K562 (cell line): ENCODE data around the gene RCHY1. TPM values are rescaled to one million over a fixed set of nuclear protein-coding genes. Genes with fewer than 3 reads are reported as not detected.

Experiments
- ATAC-seq: fragments of 200-7000 bp; cut with Tn5 transposase; 3 replicates; pipeline ENCODE4 v1.9.1; 2020; ENCODE audit warnings: moderate library complexity
- BruUV-seq: library from RNA; stranded (reverse); fragments of 400-500 nt; replicated peaks from 2 replicates; lab custom pipeline; 2021; lab: Mats Ljungman, UMichigan
- CTCF ChIA-PET: fragments of 300-600 bp; formaldehyde crosslinking; extraction: SDS; loops from one replicate; lab custom pipeline; 2021; ENCODE audit warnings: low intra/inter-chr PET ratio; lab: Yijun Ruan, JAX
- POLR2A ChIA-PET: fragments of 300-600, 350-650 bp; sonication (Branson Sonifier 250); formaldehyde crosslinking; extraction: SDS; loops from one replicate; lab custom pipeline; 2021; ENCODE audit warnings: antibody characterized with exemption, inconsistent platforms; lab: Yijun Ruan, JAX
- DNase-seq, 4 experiments: peaks; one replicate each; pipeline versions ENCODE4 v3.0.0 to v3.0.0-alpha.2; 2011 to 2018; ENCODE audit warnings: low spot score in 3 of 4, mixed read lengths in 3 of 4; ENCODE audit errors: extremely low read depth in 1 of 4
- FAIRE-seq: peaks from 2 replicates; lab custom pipeline; 2011; peaks lifted over from hg19 to GRCh38; lab: Jason Lieb, UNC
- H2AFZ ChIP-seq: 2 replicates; pipeline ENCODE4 v1.6.0; 2011; ENCODE audit warnings: low read depth, low read length, control low read depth, inconsistent platforms
- H3K27ac ChIP-seq: fragments of 200-600 bp; 3 replicates; pipeline ENCODE4 v1.8.0; 2011; ENCODE audit warnings: low read depth, mild to moderate bottlenecking, control low read depth, inconsistent platforms, low read length, moderate library complexity, mixed read lengths; ENCODE audit errors: extremely low read depth
- H3K27me3 ChIP-seq, 2 experiments: fragments of 300-600 bp in 1 of 2; 2 replicates in 1 of 2; 3 replicates in 1 of 2; pipeline versions ENCODE4 v1.6.0 to v1.8.0; 2011; ENCODE audit warnings: inconsistent platforms in 2 of 2, low read length in 2 of 2, mild to moderate bottlenecking in 1 of 2, mixed read lengths in 1 of 2, moderate library complexity in 1 of 2; ENCODE audit not compliant: control insufficient read depth in 2 of 2, insufficient read depth in 2 of 2
- H3K36me3 ChIP-seq: fragments of 300-600 bp; 3 replicates; pipeline ENCODE4 v1.8.0; 2011; ENCODE audit warnings: mild to moderate bottlenecking, low read length, inconsistent platforms; ENCODE audit not compliant: control insufficient read depth, insufficient read depth
- H3K4me1 ChIP-seq, 2 experiments: fragments of 200-600 bp in 1 of 2; replicated peaks in 1 of 2; 2 replicates in 1 of 2; 3 replicates in 1 of 2; pipeline versions ENCODE4 v1.5.1 to v1.8.0; 2011; ENCODE audit warnings: inconsistent platforms in 2 of 2, low read length in 2 of 2, mild to moderate bottlenecking in 1 of 2, mixed read lengths in 1 of 2, moderate library complexity in 1 of 2; ENCODE audit not compliant: control insufficient read depth in 2 of 2, insufficient read depth in 2 of 2
- H3K4me2 ChIP-seq: 2 replicates; pipeline ENCODE4 v1.6.1; 2011; ENCODE audit warnings: low read length, control low read depth, inconsistent platforms, mixed read lengths; ENCODE audit not compliant: insufficient read depth
- H3K4me3 ChIP-seq: fragments of 200-600 bp; sonication (generic), shearing (Covaris generic); 2 replicates; pipeline ENCODE4 v1.5.1; 2016; ENCODE audit warnings: control low read depth, inconsistent platforms
- H3K79me2 ChIP-seq: fragments of 200-600 bp; 3 replicates; pipeline ENCODE4 v1.8.0; 2011; ENCODE audit warnings: low read length, inconsistent platforms; ENCODE audit not compliant: control insufficient read depth, insufficient read depth
- H3K9ac ChIP-seq, 2 experiments: 2 replicates each; pipeline versions ENCODE4 v1.6.0 to v1.6.1; 2011; ENCODE audit warnings: low read depth in 2 of 2, low read length in 2 of 2, control low read depth in 1 of 2, inconsistent platforms in 1 of 2, mild to moderate bottlenecking in 1 of 2, mixed read lengths in 1 of 2; ENCODE audit not compliant: insufficient read depth in 1 of 2
- H3K9me1 ChIP-seq: one replicate; pipeline ENCODE4 v1.6.0; 2011; ENCODE audit warnings: inconsistent platforms, mild to moderate bottlenecking, low read length, moderate library complexity; ENCODE audit not compliant: control insufficient read depth, insufficient read depth
- H3K9me3 ChIP-seq: replicated peaks from 2 replicates; pipeline ENCODE4 v1.5.1; 2011; ENCODE audit warnings: low read depth, low read length, inconsistent platforms; ENCODE audit not compliant: control insufficient read depth, insufficient read depth
- H4K20me1 ChIP-seq: replicated peaks from 2 replicates; pipeline ENCODE4 v1.6.1; 2011; ENCODE audit warnings: low read length, inconsistent platforms, mixed read lengths; ENCODE audit not compliant: control insufficient read depth, insufficient read depth
- MGA ChIP-seq: fragments of 450-650 bp; IDR thresholded peaks from 2 replicates; pipeline ENCODE4 v1.6.1; 2016; ENCODE audit warnings: mild to moderate bottlenecking, moderate library complexity
- MTA1 ChIP-seq: fragments of 450-650 bp; IDR thresholded peaks from 2 replicates; pipeline ENCODE4 v1.6.1; 2017; ENCODE audit warnings: borderline replicate concordance
- PHB2 ChIP-seq: fragments of 450-650 bp; IDR thresholded peaks from 2 replicates; pipeline ENCODE4 v1.6.1; 2017; ENCODE audit warnings: low read depth
- POLR2AphosphoS2 ChIP-seq: IDR thresholded peaks from 2 replicates; pipeline ENCODE4 v1.6.1; 2012; ENCODE audit warnings: low read length, improper control_type of control experiment
- THRAP3 ChIP-seq: fragments of 450-650 bp; IDR thresholded peaks from 2 replicates; pipeline ENCODE4 v1.6.1; 2016; ENCODE audit warnings: mild to moderate bottlenecking, inconsistent platforms, borderline replicate concordance
- WGBS: fragments of 100-300 bp; shearing (Covaris generic); methylation state at CpG from one replicate; pipeline ENCODE4 v1.1.6; 2016; ENCODE audit warnings: low coverage, mixed read lengths; ENCODE audit not compliant: insufficient coverage; ENCODE audit errors: missing lambda C conversion rate; 5-methylcytosine and 5-hydroxymethylcytosine counted together
- in situ Hi-C: fragments of 300-500 bp; cut with MboI; formaldehyde crosslinking; loops from 4 replicates; pipeline ENCODE4 v1.15.0; 2018; ENCODE audit warnings: inconsistent platforms, mixed read lengths
- intact Hi-C: fragments of 100-400 bp; cut with micrococcal nuclease; formaldehyde crosslinking; loops from 2 replicates; pipeline ENCODE4 v1.14.2; 2022
- polyA plus RNA-seq, 8 experiments: library from polyadenylated mRNA; depleted of rRNA in 4 of 8; stranded (reverse) in 5 of 8; unstranded in 3 of 8; fragments of >200 nt; fragmentation: Nextera tagmentation in 2 of 8; fragmentation: Illumina TruSeq in 1 of 8; extraction: Ambion mirVana in 2 of 8; extraction: Trizol in 1 of 8; gene quantifications; 2 replicates each; pipeline versions ENCODE4 v1.2.1 to v1.2.3, GENCODE V29; 2011 to 2014; ENCODE audit warnings: inconsistent platforms in 1 of 8, missing spikeins in 1 of 8
- total RNA-seq, 7 experiments: library from RNA; depleted of rRNA in 6 of 7; stranded (reverse); fragments of >200 nt in 6 of 7; fragmentation: Illumina TruSeq in 2 of 7; extraction: Trizol in 2 of 7; gene quantifications; 2 replicates each; pipeline versions ENCODE4 v1.2.1 to v1.2.3, GENCODE V29; 2011 to 2021; ENCODE audit warnings: low replicate concordance in 1 of 7

RCHY1 gene
- total and polyA plus RNA-seq, 9 of the 15 experiments (the other 6 are each of a cell fraction or from before 2014, with no cell fraction given), result 27.3 to 85.1 (median 45.9) TPM

DNA sequence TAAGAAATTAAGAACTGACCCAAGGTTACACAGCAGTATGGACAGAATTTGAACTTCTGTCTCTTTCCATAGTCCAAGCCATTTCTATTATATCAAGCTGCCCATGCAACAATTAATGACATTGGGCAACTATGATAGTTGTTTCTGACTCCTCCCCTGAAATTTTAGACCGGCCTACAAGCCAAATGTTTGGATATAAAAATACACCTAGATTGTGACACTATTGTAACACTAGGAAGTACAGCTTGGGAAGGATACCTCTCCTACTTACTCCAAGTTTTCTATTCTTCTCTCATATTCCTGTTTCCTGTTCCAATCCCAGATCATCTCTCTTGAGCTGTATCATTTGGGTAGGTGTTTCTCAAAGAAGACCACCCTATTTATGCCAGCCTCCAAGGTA lies 43.5 kb downstream of the RCHY1 start:
- ATAC-seq, result no peak
- H3K79me2 ChIP-seq, result no peaks in the 10 kb centered on the region
- no peak overlapping the region for H3K9ac ChIP-seq
- in situ Hi-C loops, result no loop called here
- FAIRE-seq, result no peak
- no peak overlapping the region for H2AFZ ChIP-seq
- no peaks in the 10 kb centered on the region for H3K9me3 ChIP-seq
- intact Hi-C loops, result loop anchor here (10.0 kb wide), 1 partner anchor 596 kb away; no protein-coding TSS in a partner anchor
- BruUV-seq, result no TSS peak
- no peaks in the 10 kb centered on the region for H3K36me3 ChIP-seq
- POLR2A ChIA-PET, result interaction anchor here (0.7 kb wide), 1 partner anchor 9 kb away, joined by 3 read pairs; no protein-coding TSS in a partner anchor
- CTCF ChIA-PET, result no interaction called here
- H3K27ac ChIP-seq, result no peak overlapping the region
- H3K9me1 ChIP-seq, result no peaks in the 10 kb centered on the region
- H4K20me1 ChIP-seq, result no peaks in the 10 kb centered on the region
- H3K4me1 ChIP-seq, result no peaks in the 10 kb centered on the region
- 46% methylated on average over 1 of the region's 1 CpG for WGBS
- H3K4me3 ChIP-seq, result no peak overlapping the region
- no peak for DNase-seq
- no peak overlapping the region for H3K4me2 ChIP-seq
- no peaks in the 10 kb centered on the region for H3K27me3 ChIP-seq
- no peak for TF ChIP-seq THRAP3
- no peak for TF ChIP-seq MGA
- no peak for TF ChIP-seq MTA1
- TF ChIP-seq POLR2AphosphoS2, result no peak
- TF ChIP-seq PHB2, result no peak
